Measurements from ENCODE around the gene FBXL13.

- TF ChIP-seq CTCF (IDR thresholded peaks at IDR 0.05) (no peak), POLR2A (IDR thresholded peaks at IDR 0.05) (no peak), POLR2AphosphoS5 (IDR thresholded peaks at IDR 0.05) (no peak)
Observed at GRCh38 chr7:103119791-103120291, 45.2 kb upstream of the FBXL13 start.
